Activated T-helper 17 cell treated with anti-CD3 and anti-CD28 coated beads, Interleukin-2, amount 50 U/mL, for 72 hours (primary cell): ENCODE measurements around the gene PRAME. TPM values are rescaled to one million over a fixed set of nuclear protein-coding genes. Genes with fewer than 3 reads are reported as not detected.

Experiments used
- ATAC-seq: fragments of 150-1000 bp; cut with Tn5 transposase; replicated peaks from 2 replicates; pipeline ENCODE4 v1.10.0; 2021; ENCODE audit warnings: mild to moderate bottlenecking, moderate library complexity
- H3K27ac Mint-ChIP-seq: one replicate; pipeline ENCODE4 v1.8.0; 2022; ENCODE audit warnings: mixed read lengths
- H3K27me3 Mint-ChIP-seq: one replicate; pipeline ENCODE4 v1.8.0; 2022; ENCODE audit warnings: mixed read lengths
- H3K36me3 Mint-ChIP-seq: one replicate; pipeline ENCODE4 v1.8.0; 2022; ENCODE audit warnings: low read depth, mild to moderate bottlenecking, mixed read lengths
- H3K4me1 Mint-ChIP-seq: one replicate; pipeline ENCODE4 v1.8.0; 2022; ENCODE audit warnings: mixed read lengths
- H3K4me3 Mint-ChIP-seq: one replicate; pipeline ENCODE4 v1.8.0; 2022; ENCODE audit warnings: mild to moderate bottlenecking, mixed read lengths
- H3K9me3 Mint-ChIP-seq: one replicate; pipeline ENCODE4 v1.8.0; 2022; ENCODE audit warnings: mixed read lengths
- total RNA-seq, 2 donors: library from RNA; stranded (reverse); gene quantifications; one replicate each; pipeline ENCODE4 v1.2.3, GENCODE V29; 2022

Gene PRAME
- total RNA-seq, 2 donors from 2014 or later = not detected

- ATAC-seq = no peak
- Mint-ChIP-seq H3K27ac (no peak overlapping the region), H3K4me1 (no peaks in the 10 kb centered on the region), H3K27me3 (peaks cover 46% of the 10 kb centered on the region), H3K4me3 (no peak overlapping the region), H3K9me3 (no peaks in the 10 kb centered on the region), H3K36me3 (no peaks in the 10 kb centered on the region)
These were observed 12.4 kb upstream of the PRAME start for GRCh38 chr22:22571429-22571828.

- H3K9me3 Mint-ChIP-seq = no peaks in the 10 kb centered on the region
- no peaks in the 10 kb centered on the region for H3K36me3 Mint-ChIP-seq
- ATAC-seq = no peak
- H3K4me1 Mint-ChIP-seq = no peaks in the 10 kb centered on the region
- no peak overlapping the region for H3K27ac Mint-ChIP-seq
- H3K27me3 Mint-ChIP-seq = peaks cover 41% of the 10 kb centered on the region
- no peak overlapping the region for H3K4me3 Mint-ChIP-seq
These were observed 10.2 kb upstream of the PRAME start for GRCh38 chr22:22569218-22569617.

GRCh38 chr22:22565981-22566380, 6.9 kb upstream of the PRAME start:
- Mint-ChIP-seq H3K4me1 (no peaks in the 10 kb centered on the region), H3K27ac (no peak overlapping the region), H3K4me3 (no peak overlapping the region), H3K27me3 (peaks cover 29% of the 10 kb centered on the region), H3K9me3 (no peaks in the 10 kb centered on the region), H3K36me3 (no peaks in the 10 kb centered on the region)
- ATAC-seq = no peak

GRCh38 chr22:22558071-22558971, 744 bp downstream of the PRAME start:
- H3K4me1 Mint-ChIP-seq = no peaks in the 10 kb centered on the region
- H3K9me3 Mint-ChIP-seq = no peaks in the 10 kb centered on the region
- H3K4me3 Mint-ChIP-seq = no peak overlapping the region
- no peak for ATAC-seq
- H3K27me3 Mint-ChIP-seq = peaks cover 2% of the 10 kb centered on the region
- H3K36me3 Mint-ChIP-seq = no peaks in the 10 kb centered on the region
- no peak overlapping the region for H3K27ac Mint-ChIP-seq

GRCh38 chr22:22556995-22557925, 1.8 kb downstream of the PRAME start:
- H3K4me3 Mint-ChIP-seq = no peak overlapping the region
- no peaks in the 10 kb centered on the region for H3K4me1 Mint-ChIP-seq
- H3K27ac Mint-ChIP-seq = no peak overlapping the region
- H3K36me3 Mint-ChIP-seq = no peaks in the 10 kb centered on the region
- no peaks in the 10 kb centered on the region for H3K9me3 Mint-ChIP-seq
- no peaks in the 10 kb centered on the region for H3K27me3 Mint-ChIP-seq
- no peak for ATAC-seq

GRCh38 chr22:22556578-22556977, 2.5 kb downstream of the PRAME start:
- Mint-ChIP-seq H3K27me3 (no peaks in the 10 kb centered on the region), H3K4me3 (no peak overlapping the region), H3K9me3 (no peaks in the 10 kb centered on the region), H3K4me1 (no peaks in the 10 kb centered on the region), H3K36me3 (no peaks in the 10 kb centered on the region), H3K27ac (no peak overlapping the region)
- no peak for ATAC-seq

GRCh38 chr22:22555596-22555995, 3.5 kb downstream of the PRAME start:
- no peak overlapping the region for H3K27ac Mint-ChIP-seq

GRCh38 chr22:22554587-22555284, 4.3 kb downstream of the PRAME start:
- Mint-ChIP-seq H3K9me3 (no peaks in the 10 kb centered on the region), H3K4me3 (no peak overlapping the region), H3K27ac (no peak overlapping the region), H3K4me1 (no peaks in the 10 kb centered on the region), H3K27me3 (no peaks in the 10 kb centered on the region), H3K36me3 (no peaks in the 10 kb centered on the region)
- no peak for ATAC-seq

More at GRCh38 chr22:22555596-22555995, 3.5 kb downstream of the PRAME start:
- Mint-ChIP-seq H3K27me3 (no peaks in the 10 kb centered on the region), H3K4me3 (no peak overlapping the region), H3K9me3 (no peaks in the 10 kb centered on the region), H3K4me1 (no peaks in the 10 kb centered on the region), H3K36me3 (no peaks in the 10 kb centered on the region)
- no peak for ATAC-seq

- no peak for ATAC-seq
- no peak overlapping the region for H3K4me3 Mint-ChIP-seq
- no peaks in the 10 kb centered on the region for H3K4me1 Mint-ChIP-seq
- H3K9me3 Mint-ChIP-seq = no peaks in the 10 kb centered on the region
- H3K27me3 Mint-ChIP-seq = no peaks in the 10 kb centered on the region
- no peak overlapping the region for H3K27ac Mint-ChIP-seq
- H3K36me3 Mint-ChIP-seq = no peaks in the 10 kb centered on the region
These were observed 5.1 kb downstream of the PRAME start for GRCh38 chr22:22553735-22554586.

- Mint-ChIP-seq H3K9me3 (no peaks in the 10 kb centered on the region), H3K4me3 (no peak overlapping the region), H3K36me3 (no peaks in the 10 kb centered on the region), H3K27me3 (no peaks in the 10 kb centered on the region), H3K27ac (no peak overlapping the region), H3K4me1 (no peaks in the 10 kb centered on the region)
- ATAC-seq = no peak
These were observed 5.9 kb downstream of the PRAME start for GRCh38 chr22:22553141-22553540.

GRCh38 chr22:22552630-22553029, 6.4 kb downstream of the PRAME start:
- Mint-ChIP-seq H3K4me3 (no peak overlapping the region), H3K9me3 (no peaks in the 10 kb centered on the region), H3K27me3 (peaks cover 4% of the 10 kb centered on the region), H3K27ac (no peak overlapping the region), H3K4me1 (no peaks in the 10 kb centered on the region), H3K36me3 (no peaks in the 10 kb centered on the region)
- ATAC-seq = no peak

- no peaks in the 10 kb centered on the region for H3K9me3 Mint-ChIP-seq
- no peak for ATAC-seq
- H3K4me3 Mint-ChIP-seq = no peak overlapping the region
- H3K36me3 Mint-ChIP-seq = no peaks in the 10 kb centered on the region
- peaks cover 5% of the 10 kb centered on the region for H3K27me3 Mint-ChIP-seq
- H3K4me1 Mint-ChIP-seq = no peaks in the 10 kb centered on the region
- H3K27ac Mint-ChIP-seq = no peak overlapping the region
These were observed 8.2 kb downstream of the PRAME start for GRCh38 chr22:22550789-22551434.

- no peak overlapping the region for H3K4me3 Mint-ChIP-seq
- no peaks in the 10 kb centered on the region for H3K4me1 Mint-ChIP-seq
- no peaks in the 10 kb centered on the region for H3K9me3 Mint-ChIP-seq
- H3K36me3 Mint-ChIP-seq = no peaks in the 10 kb centered on the region
- no peak for ATAC-seq
- H3K27me3 Mint-ChIP-seq = peaks cover 5% of the 10 kb centered on the region
- H3K27ac Mint-ChIP-seq = no peak overlapping the region
These were observed 10.2 kb downstream of the PRAME start for GRCh38 chr22:22548910-22549309.
